ENCODE measurements around the gene HCRT.

The HCRT gene

GRCh38 chr17:42233156-42233555 is 47.9 kb upstream of the HCRT start:
- TF ChIP-seq POU6F1 (CRISPR knock-in tag; IDR thresholded peaks at IDR 0.05; ENCODE audit: borderline replicate concordance, low read depth) (no peak), ZNF70 (CRISPR knock-in tag; IDR thresholded peaks at IDR 0.05) (no peak), GLIS3 (CRISPR knock-in tag; IDR thresholded peaks at IDR 0.05) (no peak), PATZ1 (CRISPR knock-in tag; IDR thresholded peaks at IDR 0.05; ENCODE audit: borderline replicate concordance) (no peak), TCF4 (CRISPR knock-in tag; IDR thresholded peaks at IDR 0.05; ENCODE audit: borderline replicate concordance) (no peak), ZNF565 (CRISPR knock-in tag; conservative IDR thresholded peaks at IDR 0.05; ENCODE audit: low read depth) (no peak), ZFP30 (CRISPR knock-in tag; IDR thresholded peaks at IDR 0.05) (no peak)
- ATAC-seq: no peak

- TF ChIP-seq CSRNP3 (CRISPR knock-in tag; IDR thresholded peaks at IDR 0.05) (no peak), ESRRG (CRISPR knock-in tag; IDR thresholded peaks at IDR 0.05) (no peak), ISL1 (CRISPR knock-in tag; IDR thresholded peaks at IDR 0.05) (no peak), TOX (CRISPR knock-in tag; IDR thresholded peaks at IDR 0.05; ENCODE audit: borderline replicate concordance) (no peak), ARNTL (CRISPR knock-in tag; IDR thresholded peaks at IDR 0.05; ENCODE audit: borderline replicate concordance, low read depth) (no peak), CSDC2 (CRISPR knock-in tag; IDR thresholded peaks at IDR 0.05) (no peak), ZFP3 (CRISPR knock-in tag; IDR thresholded peaks at IDR 0.05) (no peak), CREB5 (CRISPR knock-in tag; IDR thresholded peaks at IDR 0.05; ENCODE audit: low read depth) (no peak), TCF4 (CRISPR knock-in tag; IDR thresholded peaks at IDR 0.05; ENCODE audit: borderline replicate concordance) (no peak), POU6F1 (CRISPR knock-in tag; IDR thresholded peaks at IDR 0.05; ENCODE audit: borderline replicate concordance, low read depth) (no peak)
- no peak for ATAC-seq
These were observed 45.0 kb upstream of the HCRT start for GRCh38 chr17:42230225-42230624.

- TF ChIP-seq GLIS3 (CRISPR knock-in tag; IDR thresholded peaks at IDR 0.05): no peak
- no peak for TF ChIP-seq ZFP3 (CRISPR knock-in tag; IDR thresholded peaks at IDR 0.05)
- no peak for TF ChIP-seq TSHZ2 (CRISPR knock-in tag; IDR thresholded peaks at IDR 0.05)
- TF ChIP-seq OSR1 (CRISPR knock-in tag; IDR thresholded peaks at IDR 0.05): no peak
- no peak for TF ChIP-seq POU6F1 (CRISPR knock-in tag; IDR thresholded peaks at IDR 0.05; ENCODE audit: borderline replicate concordance, low read depth)
- no peak for TF ChIP-seq ZNF70 (CRISPR knock-in tag; IDR thresholded peaks at IDR 0.05)
- TF ChIP-seq CREB5 (CRISPR knock-in tag; IDR thresholded peaks at IDR 0.05; ENCODE audit: low read depth): no peak
- no peak for TF ChIP-seq ISL1 (CRISPR knock-in tag; IDR thresholded peaks at IDR 0.05)
- no peak for TF ChIP-seq PPARA (CRISPR knock-in tag; IDR thresholded peaks at IDR 0.05; ENCODE audit: borderline replicate concordance)
- TF ChIP-seq ZNF8 (CRISPR knock-in tag; IDR thresholded peaks at IDR 0.05): no peak
- TF ChIP-seq BACH2 (CRISPR knock-in tag; IDR thresholded peaks at IDR 0.05; ENCODE audit: borderline replicate concordance): no peak
- no peak for TF ChIP-seq TOX (CRISPR knock-in tag; IDR thresholded peaks at IDR 0.05; ENCODE audit: borderline replicate concordance)
- TF ChIP-seq ZFP30 (CRISPR knock-in tag; IDR thresholded peaks at IDR 0.05): no peak
- no peak for TF ChIP-seq ESRRG (CRISPR knock-in tag; IDR thresholded peaks at IDR 0.05)
- no peak for TF ChIP-seq CSDC2 (CRISPR knock-in tag; IDR thresholded peaks at IDR 0.05)
- no peak for ATAC-seq
These were observed 42.8 kb upstream of the HCRT start for GRCh38 chr17:42227849-42228700.

All from SK-N-SH treated with all-trans-retinoic acid at 6 μM for 48 hours (cell line).